IPS-15b (cell line): ENCODE measurements around the gene RAD52.

Experiments
- H3K27me3 ChIP-seq: one replicate; pipeline ENCODE4 v1.6.1; 2013; ENCODE audit warnings: low read length; ENCODE audit not compliant: control insufficient read depth, insufficient read depth
- H3K36me3 ChIP-seq: one replicate; pipeline ENCODE4 v1.6.1; 2013; ENCODE audit warnings: low read length; ENCODE audit not compliant: control insufficient read depth, insufficient read depth
- H3K4me1 ChIP-seq: one replicate; pipeline ENCODE4 v1.6.1; 2013; ENCODE audit warnings: mild to moderate bottlenecking, low read length; ENCODE audit not compliant: control insufficient read depth, insufficient read depth
- H3K4me3 ChIP-seq: one replicate; pipeline ENCODE4 v1.5.1; 2013; ENCODE audit warnings: low read depth, low read length
- H3K9ac ChIP-seq: one replicate; pipeline ENCODE4 v1.6.1; 2013; ENCODE audit warnings: low read depth, mild to moderate bottlenecking, low read length
- H3K9me3 ChIP-seq: one replicate; pipeline ENCODE4 v1.6.1; 2013; ENCODE audit warnings: mild to moderate bottlenecking, low read length; ENCODE audit not compliant: control insufficient read depth, insufficient read depth

RAD52 gene

DNA sequence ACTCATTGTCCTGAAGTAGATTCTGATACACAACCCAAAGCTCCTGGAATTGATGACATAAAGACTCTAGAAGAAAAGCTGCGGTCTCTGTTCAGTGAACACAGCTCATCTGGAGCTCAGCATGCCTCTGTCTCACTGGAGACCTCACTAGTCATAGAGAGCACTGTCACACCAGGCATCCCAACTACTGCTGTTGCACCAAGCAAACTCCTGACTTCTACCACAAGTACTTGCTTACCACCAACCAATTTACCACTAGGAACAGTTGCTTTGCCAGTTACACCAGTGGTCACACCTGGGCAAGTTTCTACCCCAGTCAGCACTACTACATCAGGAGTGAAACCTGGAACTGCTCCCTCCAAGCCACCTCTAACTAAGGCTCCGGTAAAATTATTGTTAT, 63.8 kb downstream of the RAD52 start:
- Histone ChIP-seq H3K4me3 (no peak overlapping the region), H3K36me3 (peaks cover 28% of the 10 kb centered on the region), H3K9me3 (no peaks in the 10 kb centered on the region), H3K27me3 (no peaks in the 10 kb centered on the region), H3K4me1 (no peaks in the 10 kb centered on the region), H3K9ac (no peak overlapping the region)

DNA sequence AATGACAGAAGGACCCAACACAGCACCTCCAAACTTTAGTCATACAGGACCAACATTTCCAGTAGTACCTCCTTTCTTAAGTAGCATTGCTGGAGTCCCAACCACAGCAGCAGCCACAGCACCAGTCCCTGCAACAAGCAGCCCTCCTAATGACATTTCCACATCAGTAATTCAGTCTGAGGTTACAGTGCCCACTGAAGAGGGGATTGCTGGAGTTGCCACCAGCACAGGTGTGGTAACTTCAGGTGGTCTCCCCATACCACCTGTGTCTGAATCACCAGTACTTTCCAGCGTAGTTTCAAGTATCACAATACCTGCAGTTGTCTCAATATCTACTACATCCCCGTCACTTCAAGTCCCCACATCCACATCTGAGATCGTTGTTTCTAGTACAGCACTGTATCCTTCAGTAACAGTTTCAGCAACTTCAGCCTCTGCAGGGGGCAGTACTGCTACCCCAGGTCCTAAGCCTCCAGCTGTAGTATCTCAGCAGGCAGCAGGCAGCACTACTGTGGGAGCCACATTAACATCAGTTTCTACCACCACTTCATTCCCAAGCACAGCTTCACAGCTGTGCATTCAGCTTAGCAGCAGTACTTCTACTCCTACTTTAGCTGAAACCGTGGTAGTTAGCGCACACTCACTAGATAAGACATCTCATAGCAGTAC, 64.6 kb downstream of the RAD52 start:
- H3K27me3 ChIP-seq = no peaks in the 10 kb centered on the region
- H3K9me3 ChIP-seq = no peaks in the 10 kb centered on the region
- H3K36me3 ChIP-seq = peaks cover 28% of the 10 kb centered on the region
- no peak overlapping the region for H3K9ac ChIP-seq
- H3K4me1 ChIP-seq = no peaks in the 10 kb centered on the region
- no peak overlapping the region for H3K4me3 ChIP-seq

DNA sequence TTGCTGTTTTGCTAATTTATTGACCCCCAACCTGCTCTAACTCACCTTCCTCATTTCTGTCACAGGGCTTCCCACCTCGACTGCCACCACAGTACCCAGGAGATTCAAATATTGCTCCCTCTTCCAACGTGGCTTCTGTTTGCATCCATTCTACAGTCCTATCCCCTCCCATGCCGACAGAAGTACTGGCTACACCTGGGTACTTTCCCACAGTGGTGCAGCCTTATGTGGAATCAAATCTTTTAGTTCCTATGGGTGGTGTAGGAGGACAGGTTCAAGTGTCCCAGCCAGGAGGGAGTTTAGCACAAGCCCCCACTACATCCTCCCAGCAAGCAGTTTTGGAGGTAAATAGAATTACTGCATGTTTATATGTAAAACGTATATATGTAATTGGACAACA, 68.8 kb downstream of the RAD52 start:
- H3K9me3 ChIP-seq = no peaks in the 10 kb centered on the region
- no peak overlapping the region for H3K9ac ChIP-seq
- no peaks in the 10 kb centered on the region for H3K4me1 ChIP-seq
- no peak overlapping the region for H3K4me3 ChIP-seq
- H3K36me3 ChIP-seq = peaks cover 26% of the 10 kb centered on the region
- H3K27me3 ChIP-seq = no peaks in the 10 kb centered on the region

GRCh38 chr12:879641-880040, 69.9 kb downstream of the RAD52 start:
- H3K4me1 ChIP-seq = no peaks in the 10 kb centered on the region
- no peaks in the 10 kb centered on the region for H3K27me3 ChIP-seq
- no peak overlapping the region for H3K9ac ChIP-seq
- H3K4me3 ChIP-seq = no peak overlapping the region
- peaks cover 16% of the 10 kb centered on the region for H3K36me3 ChIP-seq
- H3K9me3 ChIP-seq = no peaks in the 10 kb centered on the region

- no peaks in the 10 kb centered on the region for H3K9me3 ChIP-seq
- H3K36me3 ChIP-seq = no peaks in the 10 kb centered on the region
- no peak overlapping the region for H3K9ac ChIP-seq
- H3K27me3 ChIP-seq = no peaks in the 10 kb centered on the region
- H3K4me3 ChIP-seq = no peak overlapping the region
- H3K4me1 ChIP-seq = no peaks in the 10 kb centered on the region
Observed at GRCh38 chr12:873954-874353, 75.5 kb downstream of the RAD52 start.

DNA sequence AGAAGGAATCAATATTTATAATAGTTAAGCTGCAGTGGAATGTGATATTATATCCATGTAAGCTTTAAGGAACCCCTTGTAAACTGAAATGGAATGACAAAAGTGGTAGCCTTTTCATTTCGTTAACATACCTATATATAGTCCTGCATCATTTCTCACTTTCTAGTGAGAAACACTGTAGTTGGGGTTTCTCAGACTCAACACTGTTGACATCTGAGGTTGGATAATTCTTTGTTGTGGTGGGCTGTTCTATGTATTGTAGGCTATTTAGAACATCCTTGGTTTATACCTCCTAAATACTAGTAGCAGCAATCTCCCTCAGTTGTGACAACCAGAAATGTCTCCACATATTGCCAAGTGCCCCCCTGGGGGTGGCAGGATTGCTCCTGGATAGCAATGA, 79.1 kb downstream of the RAD52 start:
- Histone ChIP-seq H3K9me3 (no peaks in the 10 kb centered on the region), H3K4me1 (no peaks in the 10 kb centered on the region), H3K27me3 (no peaks in the 10 kb centered on the region), H3K36me3 (no peaks in the 10 kb centered on the region), H3K9ac (no peak overlapping the region), H3K4me3 (no peak overlapping the region)

GRCh38 chr12:868722-869121, 80.8 kb downstream of the RAD52 start:
- H3K4me1 ChIP-seq = no peaks in the 10 kb centered on the region
- no peak overlapping the region for H3K4me3 ChIP-seq
- H3K27me3 ChIP-seq = no peaks in the 10 kb centered on the region
- no peak overlapping the region for H3K9ac ChIP-seq
- H3K36me3 ChIP-seq = no peaks in the 10 kb centered on the region
- H3K9me3 ChIP-seq = no peaks in the 10 kb centered on the region

DNA sequence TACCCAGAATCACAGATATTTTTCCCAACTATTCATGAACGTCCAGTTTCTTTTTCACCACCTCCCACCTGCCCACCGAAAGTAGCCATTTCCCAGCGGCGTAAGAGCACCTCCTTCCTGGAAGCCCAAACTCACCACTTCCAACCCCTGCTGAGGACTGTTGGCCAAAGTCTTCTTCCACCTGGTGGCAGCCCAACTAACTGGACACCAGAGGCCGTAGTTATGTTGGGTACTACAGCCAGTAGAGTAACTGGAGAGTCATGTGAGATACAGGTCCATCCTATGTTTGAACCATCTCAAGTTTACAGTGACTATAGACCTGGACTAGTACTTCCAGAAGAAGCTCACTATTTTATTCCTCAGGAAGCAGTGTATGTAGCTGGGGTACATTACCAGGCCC, 81.6 kb downstream of the RAD52 start:
- Histone ChIP-seq H3K27me3 (no peaks in the 10 kb centered on the region), H3K9ac (no peak overlapping the region), H3K9me3 (no peaks in the 10 kb centered on the region), H3K4me1 (no peaks in the 10 kb centered on the region), H3K36me3 (no peaks in the 10 kb centered on the region), H3K4me3 (no peak overlapping the region)

- H3K27me3 ChIP-seq = no peaks in the 10 kb centered on the region
- H3K4me1 ChIP-seq = no peaks in the 10 kb centered on the region
- peaks cover 9% of the 10 kb centered on the region for H3K36me3 ChIP-seq
- H3K9me3 ChIP-seq = no peaks in the 10 kb centered on the region
- no peak overlapping the region for H3K9ac ChIP-seq
- H3K4me3 ChIP-seq = no peak overlapping the region
Observed at GRCh38 chr12:865614-866013, 83.9 kb downstream of the RAD52 start.

DNA sequence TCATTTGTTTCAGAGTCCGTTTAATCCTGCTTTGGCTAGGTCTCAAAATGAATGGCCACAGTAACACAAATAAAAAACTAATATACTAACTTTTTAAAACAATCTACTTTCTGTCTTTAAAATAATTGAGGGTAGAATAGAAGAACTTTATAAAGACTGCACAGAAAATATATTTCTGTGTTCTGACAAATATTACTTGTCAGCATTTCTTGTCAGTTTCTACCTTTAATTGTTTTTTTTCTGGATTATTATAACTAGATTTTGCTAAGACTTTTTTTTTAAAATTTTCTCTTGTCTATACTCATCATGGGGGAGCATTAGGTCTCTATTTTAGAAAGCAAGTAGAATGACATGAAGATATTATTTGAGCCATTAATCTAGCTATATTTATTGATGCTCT, 86.2 kb downstream of the RAD52 start:
- no peaks in the 10 kb centered on the region for H3K27me3 ChIP-seq

DNA sequence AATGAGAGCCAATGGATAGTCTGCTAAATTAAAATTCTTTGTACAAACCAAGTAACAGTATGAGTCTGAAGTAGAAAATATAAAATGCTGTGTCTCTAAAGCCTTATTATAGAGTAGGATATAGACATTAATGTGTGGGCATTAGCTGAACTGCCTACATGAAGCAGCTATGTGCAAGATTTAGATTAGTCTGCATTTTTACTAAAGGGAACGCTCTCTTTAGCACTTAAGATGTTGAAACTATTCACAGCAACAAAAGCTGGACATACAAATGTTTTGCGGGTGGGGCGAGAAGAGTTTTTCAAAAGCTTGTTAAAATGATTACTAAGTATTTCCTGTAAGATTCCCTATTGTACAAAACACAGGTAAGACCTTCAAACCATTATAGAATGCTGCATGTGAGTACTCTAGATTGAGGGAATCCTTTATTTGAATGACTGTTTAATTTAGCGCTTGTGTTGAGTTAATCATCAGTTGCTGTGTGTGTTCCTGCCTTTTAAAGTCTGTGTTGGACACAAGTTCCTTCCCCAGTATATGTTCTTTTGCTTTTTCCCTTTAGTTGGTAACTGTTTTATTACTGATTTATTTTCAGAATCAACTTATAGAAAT, 87.1 kb downstream of the RAD52 start:
- H3K9me3 ChIP-seq = no peaks in the 10 kb centered on the region
- H3K9ac ChIP-seq = no peak overlapping the region
- peaks cover 19% of the 10 kb centered on the region for H3K36me3 ChIP-seq
- no peak overlapping the region for H3K4me3 ChIP-seq
- H3K4me1 ChIP-seq = no peaks in the 10 kb centered on the region
- no peaks in the 10 kb centered on the region for H3K27me3 ChIP-seq

More for the DNA sequence above, 86.2 kb downstream of the RAD52 start:
- Histone ChIP-seq H3K4me3 (no peak overlapping the region), H3K4me1 (no peaks in the 10 kb centered on the region), H3K9ac (no peak overlapping the region), H3K9me3 (no peaks in the 10 kb centered on the region), H3K36me3 (peaks cover 16% of the 10 kb centered on the region)
